UCSD-AML1 (cell line): ENCODE results near the gene GLCE.
"Not testable (repeated sequence)": the region's sequence is repeated elsewhere in the genome, so short reads cannot be mapped to it uniquely, and the experiment has no call there.

Experiments used
- DNase-seq: peaks from one replicate; lab custom pipeline; 2025; ENCODE audit not compliant: unreplicated experiment; lab: John Stamatoyannopoulos, UW

The GLCE gene

DNA sequence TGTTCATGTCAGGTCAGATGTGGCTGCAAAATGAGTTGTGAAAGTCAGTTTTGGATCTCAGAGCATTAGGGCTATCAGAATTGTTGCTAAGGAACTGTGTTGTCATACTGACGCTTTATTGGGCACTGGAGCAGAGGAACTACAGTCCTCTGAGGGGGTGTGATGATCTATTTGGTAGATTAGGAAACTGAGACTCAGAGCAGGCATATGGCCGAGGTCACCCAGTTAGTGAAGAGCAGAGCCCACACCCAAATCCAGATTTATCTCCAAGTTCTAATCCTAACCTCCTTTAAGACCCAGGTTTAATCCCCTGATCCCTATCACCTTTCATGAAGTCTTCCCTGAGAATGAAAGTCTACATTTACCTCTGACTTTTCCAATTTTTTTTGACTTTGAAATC is 25.6 kb upstream of the GLCE start:
- no peak for DNase-seq

DNA sequence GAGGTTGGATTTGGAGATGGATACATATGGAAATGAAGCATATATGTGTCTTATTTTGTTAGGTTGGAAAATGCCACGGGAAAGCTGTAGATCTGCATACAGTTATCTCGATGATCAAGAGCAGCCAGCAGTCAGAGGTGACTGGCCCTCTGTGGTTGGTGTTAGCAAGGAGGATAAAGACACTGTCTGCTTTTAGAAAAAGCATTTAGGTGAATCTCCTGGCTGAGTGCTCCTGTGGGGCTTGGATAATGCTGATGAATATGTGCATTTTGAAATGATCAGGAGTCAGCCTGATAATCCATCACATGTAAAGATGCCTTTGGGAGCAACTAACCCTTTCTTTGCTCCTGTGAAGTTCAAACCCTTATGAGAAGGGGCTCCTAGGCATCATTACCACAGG is 24.9 kb upstream of the GLCE start:
- DNase-seq, result no peak

DNA sequence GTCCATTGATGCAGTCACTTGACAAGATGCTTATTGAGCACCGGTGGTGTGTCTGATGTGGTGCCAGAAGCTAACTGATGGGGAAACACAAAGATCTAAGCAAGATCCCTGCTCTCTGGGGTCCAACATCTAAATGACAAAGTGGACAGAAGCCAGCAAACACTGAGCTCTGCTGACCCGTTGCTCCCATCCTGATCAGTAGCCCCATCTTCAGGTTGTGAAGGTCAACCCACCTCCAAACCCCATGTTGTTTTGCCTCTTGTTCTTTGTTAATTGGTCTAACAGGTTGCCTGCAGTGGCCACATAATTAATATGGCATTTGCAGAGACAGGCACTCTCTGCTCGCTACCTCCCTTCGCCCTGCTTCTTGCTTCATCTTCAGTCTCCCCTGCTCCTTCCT is 21.5 kb upstream of the GLCE start:
- no peak for DNase-seq

DNA sequence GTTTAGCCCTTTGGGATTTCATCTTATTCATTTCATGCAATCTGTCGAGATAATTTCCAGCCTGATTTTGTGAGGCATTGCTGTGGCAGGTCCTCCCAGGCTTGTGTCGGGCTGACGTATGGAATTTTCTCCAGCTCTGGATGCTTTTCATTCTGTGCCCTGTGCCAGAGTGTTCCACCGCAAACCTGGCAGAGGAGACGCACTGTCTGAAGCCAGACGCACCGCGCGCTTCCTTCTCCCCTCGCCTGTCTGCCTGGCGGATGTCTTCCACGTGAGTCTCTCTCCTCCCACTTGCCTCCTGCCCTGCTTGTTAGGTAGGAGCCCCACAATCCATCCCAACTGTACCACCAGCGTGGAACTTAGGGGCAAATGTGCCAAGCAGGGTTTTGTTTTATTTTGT is 20.1 kb upstream of the GLCE start:
- DNase-seq, result no peak

DNA sequence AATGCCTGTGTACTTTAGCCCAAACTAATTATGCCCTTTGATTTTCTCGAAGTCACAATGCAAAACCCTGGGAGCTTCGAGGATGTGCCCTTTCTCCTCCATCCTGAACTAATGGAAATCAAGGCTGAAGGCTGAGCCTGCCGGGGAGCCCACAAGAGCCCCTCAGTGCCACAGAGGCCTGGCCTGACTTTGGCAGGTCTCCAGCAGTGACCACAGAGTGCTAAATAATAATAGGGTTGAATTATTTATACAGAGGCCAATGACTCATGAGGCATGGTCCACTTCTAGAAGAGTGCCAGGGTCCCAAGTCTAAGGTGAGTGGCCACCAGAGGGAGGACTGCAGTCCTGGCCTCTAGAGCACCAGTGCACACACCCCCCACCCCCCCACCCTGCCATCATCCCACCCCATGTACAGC is 19.1 kb upstream of the GLCE start:
- DNase-seq, result no peak

DNA sequence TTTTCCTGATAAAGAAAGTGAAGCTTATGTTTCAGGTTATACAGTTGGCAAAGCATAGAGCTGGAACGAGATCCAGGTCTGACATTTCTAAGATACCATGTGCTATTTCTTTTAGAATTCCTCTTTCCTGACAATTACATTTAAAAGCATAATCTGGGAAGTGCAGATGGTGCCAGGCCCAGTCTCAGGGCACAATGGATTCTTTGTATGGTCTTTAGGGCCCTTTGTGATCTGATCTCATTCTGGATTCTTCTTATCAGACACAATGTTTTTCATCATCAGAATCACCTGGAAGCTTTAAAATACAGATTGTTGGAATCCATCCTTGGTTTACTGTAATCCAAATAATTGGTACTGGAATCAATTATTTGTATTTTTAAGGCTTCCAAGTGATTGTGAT is 18.6 kb upstream of the GLCE start:
- no peak for DNase-seq

DNA sequence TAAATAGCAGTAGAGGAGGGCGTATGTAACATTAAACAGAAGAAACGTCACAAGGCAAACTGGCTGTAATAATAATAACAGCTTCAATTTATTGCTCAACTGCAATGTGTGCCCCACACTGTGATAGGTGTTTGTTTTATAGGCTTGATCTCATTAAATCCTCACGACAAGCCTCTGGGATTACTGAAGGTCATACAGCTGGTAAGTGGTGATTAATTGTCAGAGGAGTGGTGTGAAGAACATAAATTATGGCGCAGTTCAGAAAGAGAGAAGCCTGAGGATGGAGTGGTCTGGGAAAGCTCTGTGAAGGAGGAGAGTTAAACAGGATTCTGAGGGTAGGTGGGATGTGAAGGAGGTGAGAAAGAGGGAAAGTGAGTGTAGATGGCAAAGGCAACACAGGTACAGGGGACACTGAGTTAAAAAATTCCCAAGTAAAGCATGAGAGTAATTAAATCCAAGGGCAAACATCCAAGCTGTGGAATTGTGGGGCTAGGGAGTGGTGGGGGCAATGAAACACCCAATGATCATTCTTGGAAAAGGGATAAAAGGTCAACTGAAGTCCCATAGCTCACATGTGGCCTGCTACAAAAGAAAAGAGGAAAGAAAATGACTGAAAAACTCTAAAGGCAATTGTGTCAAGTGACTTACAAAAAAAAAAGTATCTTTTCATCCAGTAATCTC is 16.5 kb upstream of the GLCE start:
- no peak for DNase-seq

DNA sequence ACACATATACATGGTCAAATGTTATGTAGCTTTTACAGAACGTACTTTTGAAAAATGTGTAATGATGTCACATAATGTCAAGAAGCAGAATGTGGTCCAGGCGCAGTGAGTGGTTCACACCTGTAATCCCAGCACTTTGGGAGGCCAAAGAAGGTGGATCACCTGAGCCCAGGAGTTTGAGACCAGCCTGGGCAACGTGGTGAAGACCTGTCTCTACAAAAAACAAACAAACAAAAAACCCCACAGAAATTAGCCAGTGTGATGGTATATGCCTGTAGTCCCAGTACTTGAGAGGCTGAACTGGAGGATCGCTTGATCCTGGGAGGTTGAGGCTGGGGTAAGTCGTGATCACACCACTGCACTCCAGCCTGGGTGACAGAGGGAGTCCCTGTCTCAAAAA is 15.9 kb upstream of the GLCE start:
- DNase-seq, result no peak

DNA sequence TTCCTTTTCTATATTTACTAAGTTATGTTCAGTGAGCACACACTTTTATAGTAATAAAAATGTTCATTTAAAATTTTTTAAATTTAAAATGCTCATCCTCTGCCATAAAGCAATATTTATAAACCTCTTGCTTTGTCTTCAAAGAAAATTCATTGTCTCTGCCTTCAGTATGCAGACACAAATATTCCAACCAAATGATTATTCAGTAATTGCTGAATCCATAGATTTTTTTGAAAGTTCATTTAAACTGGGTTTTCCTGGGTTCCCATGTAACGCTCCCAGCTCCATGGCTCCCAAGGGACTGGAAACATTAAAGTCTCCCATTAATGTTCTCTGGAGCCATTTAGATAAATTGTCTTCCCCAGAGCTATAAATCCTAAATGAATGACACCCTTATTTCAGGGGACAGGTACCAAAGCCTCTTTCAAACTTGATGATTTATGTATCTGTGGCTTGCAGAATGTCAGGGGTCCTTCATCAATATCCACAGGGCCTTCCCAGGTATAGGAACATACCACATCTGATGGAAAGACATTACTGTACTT is 15.2 kb upstream of the GLCE start:
- DNase-seq, result no peak

DNA sequence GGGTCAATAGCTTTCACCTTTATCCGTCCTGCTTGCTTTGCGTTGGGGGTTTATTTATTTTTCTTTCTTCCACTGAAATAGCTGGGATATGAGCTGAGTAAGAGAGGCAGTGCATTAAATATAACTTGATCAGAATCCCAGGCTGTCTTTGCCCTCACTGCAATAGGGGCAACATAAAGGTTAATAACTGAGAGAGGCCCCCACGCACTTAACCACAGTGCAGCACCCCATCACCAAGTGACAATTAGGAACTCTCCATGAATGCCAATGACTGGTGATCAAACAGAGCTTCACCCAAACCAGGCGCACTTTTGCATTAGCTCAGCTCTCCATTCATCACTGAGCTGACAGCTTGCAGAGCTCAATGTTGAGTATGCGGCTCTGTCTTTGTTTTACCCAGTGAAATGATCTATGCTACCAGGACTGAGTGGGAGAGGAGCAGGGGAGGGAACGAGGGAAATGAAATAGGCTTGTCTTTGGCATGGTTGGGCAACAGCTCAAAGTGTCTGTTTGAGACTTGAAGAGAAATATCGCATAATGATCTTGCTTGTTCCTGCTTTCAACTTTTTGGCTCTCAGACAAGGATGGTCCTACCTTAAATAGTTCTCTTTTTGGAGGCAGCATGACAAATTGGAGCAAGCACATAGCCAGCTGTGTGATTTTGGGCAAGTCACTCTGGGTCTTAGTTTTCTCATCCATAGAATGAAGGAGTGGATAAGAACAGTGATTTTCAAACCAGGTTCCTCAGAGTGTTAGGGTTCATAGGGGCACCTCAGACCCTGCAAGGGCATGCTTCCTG is 14.5 kb upstream of the GLCE start:
- no peak for DNase-seq

DNA sequence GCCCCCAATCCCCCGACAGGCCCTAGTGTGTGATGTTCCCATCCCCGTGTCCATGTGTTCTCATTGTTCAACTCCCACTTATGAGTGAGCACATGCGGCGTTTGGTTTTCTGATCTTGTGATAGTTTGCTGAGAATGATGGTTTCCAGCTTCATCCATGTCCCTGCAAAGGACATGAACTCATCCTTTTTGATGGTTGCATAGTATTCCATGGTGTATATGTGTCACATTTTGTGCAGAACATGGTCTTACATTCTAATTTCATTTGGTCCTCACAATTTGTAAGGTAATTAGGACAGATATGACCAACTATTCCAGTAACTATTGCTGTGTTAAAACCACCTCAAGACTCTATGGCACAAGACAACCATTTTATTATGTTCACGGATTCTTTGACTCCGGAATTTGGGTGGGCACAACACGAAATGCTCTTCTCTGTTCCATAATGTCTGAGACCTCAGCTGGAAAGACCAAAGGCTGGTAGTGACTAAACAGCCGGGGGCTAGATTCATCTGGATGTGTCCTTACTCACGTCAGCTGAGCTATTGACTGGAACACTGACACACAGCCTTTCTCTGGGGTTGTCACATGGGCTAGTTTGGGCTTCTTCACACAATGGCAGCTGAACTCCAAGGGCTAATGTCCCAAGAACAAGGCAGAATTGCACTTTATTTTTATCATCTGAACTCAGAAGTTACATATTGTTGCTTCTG is 13.6 kb upstream of the GLCE start:
- DNase-seq, result no peak

DNA sequence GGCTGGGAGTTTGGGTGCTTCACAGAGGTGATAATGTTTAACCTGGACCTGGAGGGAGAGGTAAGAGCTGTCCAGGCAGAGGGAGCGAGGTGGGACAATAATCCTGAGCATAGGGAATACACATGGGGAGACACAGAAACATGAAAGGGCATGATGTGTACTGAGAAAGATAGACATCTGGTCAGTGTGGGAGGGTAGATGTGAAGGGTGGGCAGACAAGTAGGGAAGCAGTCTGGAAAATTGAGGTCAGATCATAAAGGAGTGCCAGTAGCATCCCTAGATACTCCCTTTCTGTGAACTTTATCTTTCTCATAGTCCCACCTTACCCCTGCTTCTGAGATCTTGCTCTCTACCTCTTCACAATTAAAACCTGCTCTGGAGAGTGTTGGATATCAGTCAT is 12.0 kb upstream of the GLCE start:
- no peak for DNase-seq

DNA sequence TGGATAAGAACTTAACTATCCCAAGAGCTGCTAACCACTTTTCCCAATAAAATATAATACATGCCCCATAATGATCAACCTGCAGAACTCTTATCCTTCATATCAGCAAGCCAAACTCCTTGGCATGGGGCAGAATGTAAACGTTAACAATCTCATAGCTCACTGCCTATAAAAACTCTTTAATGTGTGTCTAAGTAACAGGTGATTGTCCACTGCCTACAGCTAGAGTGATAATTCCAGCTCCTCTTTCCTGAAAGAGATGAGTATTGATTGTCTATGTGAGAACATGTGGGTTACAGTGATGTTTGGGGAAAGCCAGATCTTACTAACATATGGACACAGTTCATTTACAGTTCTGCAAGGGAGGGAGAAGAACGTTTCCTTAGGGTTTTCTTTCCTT is 11.3 kb upstream of the GLCE start:
- DNase-seq, result no peak

DNA sequence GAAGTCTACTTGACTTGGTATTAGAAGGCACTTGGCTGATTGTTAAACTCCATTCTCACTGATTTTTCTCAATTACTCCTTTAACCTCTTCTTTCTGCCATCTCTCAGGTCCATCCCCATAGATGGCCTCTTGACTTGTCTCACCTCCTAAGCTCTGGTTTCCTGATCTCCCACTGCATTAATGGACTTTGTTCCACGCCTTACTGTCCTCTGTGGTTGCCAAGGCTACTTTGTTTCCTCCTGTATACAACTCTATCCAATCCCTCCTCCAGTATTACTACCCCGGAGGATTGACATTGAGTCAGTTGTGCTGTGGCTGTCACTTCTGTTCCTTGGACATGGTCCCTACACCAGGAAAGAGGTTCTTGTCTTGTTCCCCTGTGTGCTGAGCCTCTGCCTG is 10.6 kb upstream of the GLCE start:
- no peak for DNase-seq

DNA sequence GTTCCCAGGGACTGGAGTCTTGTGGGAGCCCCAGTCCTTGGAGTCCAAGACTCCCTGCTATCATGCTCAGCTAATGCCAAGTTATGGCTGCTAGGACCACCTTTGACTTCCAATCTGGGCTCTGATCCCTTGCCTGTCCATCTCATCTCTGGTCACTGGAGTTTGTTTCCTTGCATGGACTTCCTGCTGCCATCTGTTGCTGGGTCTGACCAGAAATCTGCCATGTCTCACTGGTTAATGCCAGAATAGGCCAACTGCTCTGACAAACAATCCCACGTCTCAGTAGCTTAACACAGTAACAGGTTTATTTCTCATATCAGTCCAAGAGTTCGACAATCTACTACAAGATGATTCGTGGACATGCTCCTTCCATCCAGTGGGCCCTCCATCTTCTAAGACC is 10.1 kb upstream of the GLCE start:
- no peak for DNase-seq

DNA sequence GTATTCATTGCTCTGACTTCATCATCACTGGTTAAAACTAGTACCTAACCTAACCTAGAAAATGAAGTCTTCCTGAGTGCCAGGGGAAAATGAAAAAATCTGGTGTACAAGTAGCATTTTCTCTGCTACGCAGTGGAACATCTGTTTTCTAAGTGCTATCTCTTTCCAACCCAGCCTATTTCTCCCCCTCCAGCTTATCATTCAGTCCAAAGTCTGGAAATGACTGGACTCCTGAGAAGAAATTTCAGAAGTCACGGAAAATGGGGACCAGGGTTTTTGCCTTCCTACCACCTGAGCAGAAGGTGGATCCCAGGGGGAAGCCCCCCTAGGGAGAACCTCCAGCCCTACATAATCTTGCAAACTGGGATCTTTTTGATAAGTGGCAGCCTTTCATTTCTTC is 9.6 kb upstream of the GLCE start:
- DNase-seq, result no peak

DNA sequence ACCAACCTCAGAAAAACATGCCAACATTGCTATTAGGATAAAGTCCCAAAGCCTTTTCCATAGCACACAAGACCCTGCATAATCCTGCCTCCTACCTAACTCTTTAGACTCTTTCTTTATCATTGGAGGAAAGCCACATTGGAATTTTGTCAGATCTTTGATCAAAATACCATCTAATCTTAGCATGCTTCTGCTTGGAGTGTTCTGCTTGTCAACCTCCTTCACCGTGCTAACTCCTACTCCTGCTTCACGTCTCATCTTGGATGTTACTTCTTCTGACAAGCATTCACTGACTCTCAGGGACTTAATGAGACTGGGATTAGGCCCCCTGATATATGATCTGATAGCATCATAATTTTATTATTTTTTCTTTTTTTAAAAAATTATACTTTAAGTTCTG is 7.4 kb upstream of the GLCE start:
- no peak for DNase-seq

DNA sequence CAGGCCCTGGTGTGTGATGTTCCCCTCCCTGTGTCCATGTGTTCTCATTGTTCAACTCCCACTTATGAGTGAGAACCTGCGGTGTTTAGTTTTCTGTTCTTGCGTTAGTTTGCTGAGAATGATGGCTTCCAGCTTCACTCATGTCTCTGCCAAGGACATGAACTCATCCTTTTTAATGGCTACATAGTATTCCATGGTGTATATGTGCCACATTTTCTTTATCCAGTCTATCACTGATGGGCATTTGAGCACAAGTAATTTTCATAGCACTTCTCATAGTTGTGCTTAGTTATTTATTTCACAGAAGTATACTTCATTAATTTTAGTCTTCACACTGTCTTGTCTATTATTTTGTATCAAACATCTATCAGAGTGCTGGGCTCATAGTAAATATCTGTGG is 6.8 kb upstream of the GLCE start:
- DNase-seq, result not testable (repeated sequence)

DNA sequence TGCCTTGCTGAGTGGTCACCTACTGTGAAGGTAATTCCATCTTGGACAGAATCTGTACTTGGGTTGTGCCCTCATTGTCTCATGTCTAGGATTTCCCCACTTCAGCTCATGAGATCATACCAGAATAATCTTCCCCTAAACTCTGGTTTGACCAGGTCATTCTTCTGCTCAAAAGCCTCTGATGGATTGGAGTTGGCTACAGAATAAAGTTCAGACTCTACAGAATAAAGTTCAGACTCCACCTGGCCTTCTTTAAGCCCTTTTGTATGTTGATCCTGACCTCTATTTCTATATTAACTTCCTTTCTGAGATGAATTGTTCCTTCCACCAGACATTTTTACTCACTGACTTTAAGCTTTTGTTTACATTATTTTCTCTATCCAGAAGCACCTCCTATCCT is 6.4 kb upstream of the GLCE start:
- DNase-seq, result no peak

DNA sequence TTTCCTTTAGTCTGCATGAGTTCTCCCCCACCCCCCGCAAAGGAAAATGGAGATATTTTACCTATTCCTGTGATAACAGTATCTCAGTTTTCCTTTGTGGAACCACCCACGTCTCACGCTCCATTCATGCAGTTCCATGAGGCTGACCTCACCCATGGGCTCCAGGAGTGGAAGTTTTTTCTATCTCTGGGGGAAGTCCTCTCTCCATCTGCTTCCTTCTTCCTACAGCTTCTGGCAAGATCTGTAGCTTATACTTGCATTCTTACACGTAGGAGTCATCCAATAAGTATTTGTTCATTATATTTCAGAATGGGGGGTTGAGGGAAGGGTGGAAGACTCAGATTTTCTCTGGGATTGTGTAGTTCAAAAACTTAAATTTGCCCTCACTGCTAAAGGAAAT is 5.8 kb upstream of the GLCE start:
- DNase-seq, result no peak

DNA sequence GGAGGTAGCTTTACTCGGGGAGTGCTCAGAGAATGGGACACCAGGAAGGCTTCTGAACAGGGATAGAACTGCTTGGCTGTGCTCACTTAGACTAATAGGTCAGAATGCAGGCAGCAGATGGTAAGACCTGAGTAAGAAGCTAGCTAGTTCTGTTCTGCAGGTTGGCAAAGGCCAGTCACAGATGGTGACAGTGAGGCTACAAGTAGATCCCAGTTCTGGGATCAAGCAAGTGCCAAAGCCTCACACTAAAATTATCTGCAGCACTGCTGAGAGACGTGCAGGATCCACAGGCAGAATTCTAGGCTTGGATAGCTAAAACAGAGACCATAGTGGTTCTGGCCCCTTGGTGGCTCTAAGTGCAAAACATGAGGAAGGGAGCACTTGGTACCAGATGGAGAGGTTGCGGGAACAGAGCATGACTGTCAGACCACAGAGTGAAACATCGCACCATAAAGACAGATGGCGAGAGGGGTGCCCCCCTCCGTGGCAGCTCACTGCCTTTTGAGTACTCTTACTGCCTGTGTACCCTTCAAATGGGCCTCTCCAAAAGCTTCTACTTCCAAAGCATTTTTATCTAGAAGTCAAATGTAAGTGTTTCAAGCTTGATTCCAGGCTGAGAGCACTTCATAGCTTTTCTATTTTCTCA is 3.6 kb upstream of the GLCE start:
- DNase-seq, result no peak
